ENCODE data around the gene RARA.

DNA sequence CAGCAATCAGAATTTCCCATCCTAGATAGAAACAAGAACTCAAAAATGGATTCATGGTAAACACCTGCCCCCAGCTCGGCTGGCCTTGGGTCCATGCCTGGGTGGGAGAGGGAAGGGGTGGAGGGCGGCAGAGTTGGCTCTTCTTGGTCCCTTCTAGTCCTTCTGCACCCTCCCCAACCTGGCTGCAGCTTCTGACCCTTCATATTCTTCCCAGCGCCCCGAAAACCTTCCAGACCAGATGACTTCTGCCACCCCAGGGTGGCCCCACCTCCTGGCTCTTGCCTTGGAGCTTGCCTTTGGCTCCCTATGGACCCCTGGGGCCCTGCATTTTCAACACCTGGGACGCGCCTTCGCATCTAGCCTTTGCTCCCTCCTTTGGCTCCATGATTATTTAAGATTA lies 60.9 kb downstream of the RARA start:
- TF ChIP-seq, protein P1, sequence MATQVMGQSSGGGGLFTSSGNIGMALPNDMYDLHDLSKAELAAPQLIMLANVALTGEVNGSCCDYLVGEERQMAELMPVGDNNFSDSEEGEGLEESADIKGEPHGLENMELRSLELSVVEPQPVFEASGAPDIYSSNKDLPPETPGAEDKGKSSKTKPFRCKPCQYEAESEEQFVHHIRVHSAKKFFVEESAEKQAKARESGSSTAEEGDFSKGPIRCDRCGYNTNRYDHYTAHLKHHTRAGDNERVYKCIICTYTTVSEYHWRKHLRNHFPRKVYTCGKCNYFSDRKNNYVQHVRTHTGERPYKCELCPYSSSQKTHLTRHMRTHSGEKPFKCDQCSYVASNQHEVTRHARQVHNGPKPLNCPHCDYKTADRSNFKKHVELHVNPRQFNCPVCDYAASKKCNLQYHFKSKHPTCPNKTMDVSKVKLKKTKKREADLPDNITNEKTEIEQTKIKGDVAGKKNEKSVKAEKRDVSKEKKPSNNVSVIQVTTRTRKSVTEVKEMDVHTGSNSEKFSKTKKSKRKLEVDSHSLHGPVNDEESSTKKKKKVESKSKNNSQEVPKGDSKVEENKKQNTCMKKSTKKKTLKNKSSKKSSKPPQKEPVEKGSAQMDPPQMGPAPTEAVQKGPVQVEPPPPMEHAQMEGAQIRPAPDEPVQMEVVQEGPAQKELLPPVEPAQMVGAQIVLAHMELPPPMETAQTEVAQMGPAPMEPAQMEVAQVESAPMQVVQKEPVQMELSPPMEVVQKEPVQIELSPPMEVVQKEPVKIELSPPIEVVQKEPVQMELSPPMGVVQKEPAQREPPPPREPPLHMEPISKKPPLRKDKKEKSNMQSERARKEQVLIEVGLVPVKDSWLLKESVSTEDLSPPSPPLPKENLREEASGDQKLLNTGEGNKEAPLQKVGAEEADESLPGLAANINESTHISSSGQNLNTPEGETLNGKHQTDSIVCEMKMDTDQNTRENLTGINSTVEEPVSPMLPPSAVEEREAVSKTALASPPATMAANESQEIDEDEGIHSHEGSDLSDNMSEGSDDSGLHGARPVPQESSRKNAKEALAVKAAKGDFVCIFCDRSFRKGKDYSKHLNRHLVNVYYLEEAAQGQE (tag by site-specific recombination; IDR thresholded peaks at IDR 0.05) = no peak
- TF ChIP-seq ZNF510 (tag by site-specific recombination; IDR thresholded peaks at IDR 0.05; ENCODE audit: insufficient replicate concordance) (no peak), MZF1 (tag by site-specific recombination; IDR thresholded peaks at IDR 0.05; ENCODE audit: borderline replicate concordance) (no peak)
- TF ChIP-seq, protein P2, sequence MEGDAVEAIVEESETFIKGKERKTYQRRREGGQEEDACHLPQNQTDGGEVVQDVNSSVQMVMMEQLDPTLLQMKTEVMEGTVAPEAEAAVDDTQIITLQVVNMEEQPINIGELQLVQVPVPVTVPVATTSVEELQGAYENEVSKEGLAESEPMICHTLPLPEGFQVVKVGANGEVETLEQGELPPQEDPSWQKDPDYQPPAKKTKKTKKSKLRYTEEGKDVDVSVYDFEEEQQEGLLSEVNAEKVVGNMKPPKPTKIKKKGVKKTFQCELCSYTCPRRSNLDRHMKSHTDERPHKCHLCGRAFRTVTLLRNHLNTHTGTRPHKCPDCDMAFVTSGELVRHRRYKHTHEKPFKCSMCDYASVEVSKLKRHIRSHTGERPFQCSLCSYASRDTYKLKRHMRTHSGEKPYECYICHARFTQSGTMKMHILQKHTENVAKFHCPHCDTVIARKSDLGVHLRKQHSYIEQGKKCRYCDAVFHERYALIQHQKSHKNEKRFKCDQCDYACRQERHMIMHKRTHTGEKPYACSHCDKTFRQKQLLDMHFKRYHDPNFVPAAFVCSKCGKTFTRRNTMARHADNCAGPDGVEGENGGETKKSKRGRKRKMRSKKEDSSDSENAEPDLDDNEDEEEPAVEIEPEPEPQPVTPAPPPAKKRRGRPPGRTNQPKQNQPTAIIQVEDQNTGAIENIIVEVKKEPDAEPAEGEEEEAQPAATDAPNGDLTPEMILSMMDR (tag by site-specific recombination; IDR thresholded peaks at IDR 0.05) = no peak
